GM18951 (cell line): ENCODE results near the gene FAM199X.

Source experiments
- POLR2A ChIP-seq: IDR thresholded peaks from 4 replicates; pipeline ENCODE4 v1.6.1; 2011; ENCODE audit warnings: mild to moderate bottlenecking; ENCODE audit not compliant: insufficient read length, insufficient read depth; ENCODE audit errors: extremely low read depth
- in situ Hi-C: fragments of 300-500 bp; cut with MboI; formaldehyde crosslinking; loops from one replicate; pipeline ENCODE4 v1.12.0; 2022; ENCODE audit warnings: low sequenced_read_pairs, mixed read lengths, inconsistent platforms; ENCODE audit not compliant: unreplicated experiment

Gene FAM199X

GRCh38 chrX:104165894-104166734 lies at the start of gene FAM199X:
FAM199X (plus strand) TSS chrX:104166453; CDS start chrX:104166786, 333 bp downstream.
- peak; percentile 62 for TF ChIP-seq POLR2A

GRCh38 chrX:104117759-104118158 lies 48.5 kb upstream of the FAM199X start:
- in situ Hi-C loops, result no loop called here
- no peak for TF ChIP-seq POLR2A

More at GRCh38 chrX:104165894-104166734, at the start of gene FAM199X:
- in situ Hi-C loops, result no loop called here

GRCh38 chrX:104118765-104119164 lies 47.5 kb upstream of the FAM199X start:
- TF ChIP-seq POLR2A, result no peak
- in situ Hi-C loops, result no loop called here

GRCh38 chrX:104122829-104123228 lies 43.4 kb upstream of the FAM199X start:
- no peak for TF ChIP-seq POLR2A
- in situ Hi-C loops, result no loop called here

DNA sequence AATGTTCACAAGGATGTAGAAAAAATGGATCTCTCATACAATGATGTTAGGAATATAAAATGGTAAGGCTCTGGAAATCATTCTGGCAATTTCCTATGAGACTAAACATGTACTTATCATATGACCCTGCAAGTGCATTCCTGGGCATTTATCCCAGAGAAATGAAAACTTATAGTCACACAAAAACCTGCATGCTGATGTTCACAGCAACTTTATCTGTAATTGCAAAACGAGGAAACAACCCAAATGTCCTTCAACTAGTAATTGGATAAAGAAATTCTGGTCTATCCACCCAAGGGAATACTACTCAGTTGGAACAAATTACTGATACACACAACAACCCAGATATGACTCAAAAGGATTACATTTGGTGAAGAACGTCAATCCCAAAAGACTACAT lies 39.4 kb upstream of the FAM199X start:
- no peak for TF ChIP-seq POLR2A
- in situ Hi-C loops, result loop anchor here (25.0 kb wide), 1 partner anchor 290 kb away; the partner anchor contains the start of gene RAB9B

DNA sequence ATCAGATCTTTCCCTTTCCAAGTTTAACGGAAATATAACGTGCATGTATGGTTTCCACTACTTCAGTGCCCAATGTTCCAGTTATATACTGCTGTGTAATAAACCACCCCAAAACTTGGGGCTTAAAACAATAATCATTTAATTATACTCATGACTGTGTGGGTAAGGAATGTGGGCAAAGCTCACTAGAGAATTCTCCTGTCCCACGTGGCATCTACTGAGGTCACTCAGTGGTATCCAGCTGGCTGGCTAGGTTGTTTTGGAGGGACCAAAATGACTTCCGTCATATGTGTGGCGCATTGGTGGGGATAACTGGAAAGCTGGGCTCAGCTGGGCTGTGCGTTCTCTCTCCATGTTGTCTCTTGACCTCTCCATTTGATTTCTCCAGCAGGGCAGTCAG lies 35.4 kb upstream of the FAM199X start:
- no peak for TF ChIP-seq POLR2A
- in situ Hi-C loops, result loop anchor here (25.0 kb wide), 1 partner anchor 294 kb away; the partner anchor contains the start of gene RAB9B

- no peak for TF ChIP-seq POLR2A
- in situ Hi-C loops, result loop anchor here (25.0 kb wide), 1 partner anchor 297 kb away; the partner anchor contains the start of gene RAB9B
Observed at GRCh38 chrX:104134583-104135261, 31.5 kb upstream of the FAM199X start.

- TF ChIP-seq POLR2A, result no peak
- in situ Hi-C loops, result loop anchor here (25.0 kb wide), 1 partner anchor 298 kb away; the partner anchor contains the start of gene RAB9B
Observed at GRCh38 chrX:104135677-104136076, 30.6 kb upstream of the FAM199X start.

DNA sequence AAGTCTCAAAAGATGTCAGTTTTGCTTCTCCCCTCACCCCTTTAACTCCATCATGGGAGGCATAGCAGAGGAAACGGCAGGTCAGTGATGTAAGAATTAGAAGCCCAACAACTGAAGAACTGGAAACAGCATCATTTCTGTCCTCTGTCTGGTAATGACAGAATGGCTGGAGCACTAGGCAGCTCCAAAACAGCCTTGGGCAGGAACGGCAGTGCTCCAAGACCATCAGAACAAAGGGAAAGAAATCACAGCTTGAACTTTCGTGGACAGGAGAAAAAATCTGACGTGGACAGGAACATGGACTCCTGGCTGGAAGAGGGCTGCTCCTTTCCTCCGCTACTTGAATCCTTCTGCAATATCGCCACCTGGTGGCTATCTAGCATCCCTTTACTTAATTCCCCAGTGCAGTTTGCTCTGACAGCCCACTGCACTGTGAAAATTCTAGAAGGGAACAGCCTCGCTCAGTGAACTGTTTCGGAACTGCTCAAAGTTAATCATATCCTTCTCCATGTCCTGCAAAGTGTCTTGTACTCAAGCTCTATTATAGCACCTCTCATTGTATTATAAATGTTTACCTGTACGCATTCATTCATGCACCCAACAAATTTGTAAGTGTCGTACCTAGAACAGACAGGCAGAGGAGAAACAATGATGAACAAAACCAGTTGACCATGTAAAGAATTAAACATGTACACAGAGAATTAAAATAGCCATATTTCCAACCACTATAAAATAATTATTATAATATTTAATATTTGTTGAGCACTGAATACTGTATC lies 29.8 kb upstream of the FAM199X start:
- in situ Hi-C loops, result loop anchor here (25.0 kb wide), 1 partner anchor 299 kb away; the partner anchor contains the start of gene RAB9B
- TF ChIP-seq POLR2A, result no peak

GRCh38 chrX:104137496-104137895 lies 28.8 kb upstream of the FAM199X start:
- in situ Hi-C loops, result loop anchor here (25.0 kb wide), 1 partner anchor 300 kb away; the partner anchor contains the start of gene RAB9B

DNA sequence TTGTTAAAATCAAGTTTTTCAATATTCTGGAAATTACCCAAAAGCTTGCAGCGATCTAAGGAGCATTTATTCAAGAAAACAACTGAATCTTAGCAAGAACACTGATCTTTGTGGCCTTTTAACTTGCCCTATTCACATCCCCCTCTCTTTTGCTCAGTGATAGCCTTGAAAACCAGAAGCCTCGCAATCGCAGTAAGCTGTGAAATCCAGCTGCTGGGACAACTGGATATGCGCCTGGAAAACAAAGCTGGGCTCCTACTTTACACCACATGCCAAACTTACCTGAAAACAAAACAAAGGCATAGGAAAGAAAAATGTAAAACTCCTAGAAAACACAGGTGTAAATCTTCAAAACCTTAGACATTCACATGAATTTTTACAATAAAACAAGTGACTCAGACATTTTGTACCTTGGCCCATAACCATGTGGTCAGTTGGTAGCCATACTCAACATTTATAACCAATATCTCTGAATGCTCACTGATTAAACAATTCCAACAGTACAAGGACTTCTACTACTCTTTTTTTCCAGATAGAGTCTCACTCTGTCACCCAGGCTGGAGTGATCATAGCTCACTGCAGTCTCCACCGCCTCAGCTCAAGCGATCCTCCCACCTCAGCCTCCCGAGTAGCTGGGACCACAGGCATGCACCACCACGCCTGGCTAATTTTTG lies 25.0 kb upstream of the FAM199X start:
- no peak for TF ChIP-seq POLR2A
- in situ Hi-C loops, result loop anchor here (25.0 kb wide), 1 partner anchor 304 kb away; the partner anchor contains the start of gene RAB9B

More at GRCh38 chrX:104137496-104137895, 28.8 kb upstream of the FAM199X start:
- no peak for TF ChIP-seq POLR2A

- no peak for TF ChIP-seq POLR2A
- in situ Hi-C loops, result no loop called here
Observed at GRCh38 chrX:104151037-104151436, 15.2 kb upstream of the FAM199X start.
